ENCODE measurements around the gene PDE1A.

The PDE1A gene

GRCh38 chr2:182116774-182117173 is 310.1 kb downstream of the PDE1A start:
- no peak for TF ChIP-seq REST (IDR thresholded peaks at IDR 0.05; ENCODE audit: insufficient read depth in 1 of 2, low read depth in 2 of 2, low read length in 2 of 2)
- TF ChIP-seq FOXP2 (optimal IDR thresholded peaks at IDR 0.05; ENCODE audit: borderline replicate concordance, extremely low read depth, extremely low read length, insufficient read depth): no peak
- no peak for TF ChIP-seq TAF1 (IDR thresholded peaks at IDR 0.05; ENCODE audit: borderline replicate concordance, insufficient read depth, low read length)
- TF ChIP-seq POLR2AphosphoS5 (IDR thresholded peaks at IDR 0.05; ENCODE audit: low read depth, low read length): no peak
- no peak for TF ChIP-seq SIN3A (IDR thresholded peaks at IDR 0.05; ENCODE audit: borderline replicate concordance, insufficient read depth, low read length)

GRCh38 chr2:182115258-182115657 is 311.6 kb downstream of the PDE1A start:
- TF ChIP-seq SIN3A (IDR thresholded peaks at IDR 0.05; ENCODE audit: borderline replicate concordance, insufficient read depth, low read length) (no peak), FOXP2 (optimal IDR thresholded peaks at IDR 0.05; ENCODE audit: borderline replicate concordance, extremely low read depth, extremely low read length, insufficient read depth) (no peak), REST (IDR thresholded peaks at IDR 0.05; ENCODE audit: insufficient read depth in 1 of 2, low read depth in 2 of 2, low read length in 2 of 2) (no peak), POLR2AphosphoS5 (IDR thresholded peaks at IDR 0.05; ENCODE audit: low read depth, low read length) (no peak), TAF1 (IDR thresholded peaks at IDR 0.05; ENCODE audit: borderline replicate concordance, insufficient read depth, low read length) (no peak)

- no peak for TF ChIP-seq TAF1 (IDR thresholded peaks at IDR 0.05; ENCODE audit: borderline replicate concordance, insufficient read depth, low read length)
- TF ChIP-seq FOXP2 (optimal IDR thresholded peaks at IDR 0.05; ENCODE audit: borderline replicate concordance, extremely low read depth, extremely low read length, insufficient read depth): no peak
- no peak for TF ChIP-seq REST (IDR thresholded peaks at IDR 0.05; ENCODE audit: insufficient read depth in 1 of 2, low read depth in 2 of 2, low read length in 2 of 2)
- no peak for TF ChIP-seq SIN3A (IDR thresholded peaks at IDR 0.05; ENCODE audit: borderline replicate concordance, insufficient read depth, low read length)
- TF ChIP-seq POLR2AphosphoS5 (IDR thresholded peaks at IDR 0.05; ENCODE audit: low read depth, low read length): no peak
Observed at GRCh38 chr2:182113334-182113733, 313.5 kb downstream of the PDE1A start.

GRCh38 chr2:182110347-182110746 is 316.5 kb downstream of the PDE1A start:
- TF ChIP-seq TAF1 (IDR thresholded peaks at IDR 0.05; ENCODE audit: borderline replicate concordance, insufficient read depth, low read length): no peak
- no peak for TF ChIP-seq FOXP2 (optimal IDR thresholded peaks at IDR 0.05; ENCODE audit: borderline replicate concordance, extremely low read depth, extremely low read length, insufficient read depth)
- TF ChIP-seq SIN3A (IDR thresholded peaks at IDR 0.05; ENCODE audit: borderline replicate concordance, insufficient read depth, low read length): no peak

GRCh38 chr2:182103526-182103925 is 323.3 kb downstream of the PDE1A start:
- no peak for TF ChIP-seq FOXP2 (optimal IDR thresholded peaks at IDR 0.05; ENCODE audit: borderline replicate concordance, extremely low read depth, extremely low read length, insufficient read depth)

- TF ChIP-seq FOXP2 (optimal IDR thresholded peaks at IDR 0.05; ENCODE audit: borderline replicate concordance, extremely low read depth, extremely low read length, insufficient read depth): no peak
- no peak for TF ChIP-seq REST (IDR thresholded peaks at IDR 0.05; ENCODE audit: insufficient read depth in 1 of 2, low read depth in 2 of 2, low read length in 2 of 2)
- TF ChIP-seq POLR2AphosphoS5 (IDR thresholded peaks at IDR 0.05; ENCODE audit: low read depth, low read length): no peak
Observed at GRCh38 chr2:182101263-182101662, 325.6 kb downstream of the PDE1A start.
